LNCaP clone FGC (cell line): Measurements from ENCODE around the gene CASP6.

ENCODE experiments used
- DNase-seq: peaks from one replicate; pipeline ENCODE4 v3.0.0-alpha.2; 2011; ENCODE audit warnings: low read depth
- H3K4me3 ChIP-seq: 2 replicates; pipeline ENCODE4 v1.5.1; 2011; ENCODE audit warnings: mild to moderate bottlenecking, low read depth, low read length, control low read depth
- TF ChIP-seq, protein P1 (sequence below): IDR thresholded peaks from 2 replicates; pipeline ENCODE4 v1.5.1; 2012; ENCODE audit warnings: mild to moderate bottlenecking; ENCODE audit not compliant: control insufficient read depth, insufficient read depth; ENCODE audit errors: extremely low read depth

The CASP6 gene

DNA sequence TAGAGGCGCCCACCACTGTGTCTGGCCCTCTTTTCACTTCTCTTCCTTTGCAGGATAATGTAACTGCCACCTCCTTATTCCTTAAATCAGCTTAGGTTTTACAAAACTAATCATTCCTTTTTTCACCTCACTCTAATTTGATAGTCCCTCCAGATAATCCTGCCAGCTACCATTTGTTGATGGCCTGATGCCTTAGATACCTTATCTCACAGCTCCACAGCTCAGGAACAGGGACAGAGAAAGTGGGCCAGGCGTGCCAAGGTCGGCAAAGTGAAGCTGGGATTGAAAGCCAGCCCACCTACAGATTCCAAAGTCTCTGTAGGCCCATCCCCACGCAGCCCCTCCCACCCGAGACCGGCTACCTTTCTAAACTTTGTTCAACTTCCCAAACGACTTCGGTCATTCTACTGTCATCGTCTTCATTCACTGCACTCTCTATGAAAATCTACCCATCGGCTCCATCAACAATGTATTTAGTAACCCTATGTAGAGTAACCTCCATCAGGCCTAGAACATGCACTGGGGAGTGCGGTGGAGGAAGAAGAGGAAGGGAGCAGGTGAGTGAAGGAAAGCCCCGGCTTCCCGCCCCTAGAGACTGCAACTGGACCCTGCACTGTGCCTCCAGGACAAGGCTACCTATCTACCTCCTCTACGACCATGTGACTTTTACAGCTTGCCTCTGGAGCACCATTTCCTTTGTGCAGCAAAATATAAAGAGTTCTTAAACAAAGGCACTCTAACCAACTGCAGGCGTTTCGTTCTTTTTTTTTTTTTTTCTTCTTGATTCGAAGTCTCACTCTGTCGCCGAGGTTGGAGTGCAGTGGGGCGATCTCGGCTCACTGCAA lies 1.5 kb downstream of the CASP6 start:
- DNase-seq = no peak
- H3K4me3 ChIP-seq = no peak overlapping the region
- TF ChIP-seq, protein P1, sequence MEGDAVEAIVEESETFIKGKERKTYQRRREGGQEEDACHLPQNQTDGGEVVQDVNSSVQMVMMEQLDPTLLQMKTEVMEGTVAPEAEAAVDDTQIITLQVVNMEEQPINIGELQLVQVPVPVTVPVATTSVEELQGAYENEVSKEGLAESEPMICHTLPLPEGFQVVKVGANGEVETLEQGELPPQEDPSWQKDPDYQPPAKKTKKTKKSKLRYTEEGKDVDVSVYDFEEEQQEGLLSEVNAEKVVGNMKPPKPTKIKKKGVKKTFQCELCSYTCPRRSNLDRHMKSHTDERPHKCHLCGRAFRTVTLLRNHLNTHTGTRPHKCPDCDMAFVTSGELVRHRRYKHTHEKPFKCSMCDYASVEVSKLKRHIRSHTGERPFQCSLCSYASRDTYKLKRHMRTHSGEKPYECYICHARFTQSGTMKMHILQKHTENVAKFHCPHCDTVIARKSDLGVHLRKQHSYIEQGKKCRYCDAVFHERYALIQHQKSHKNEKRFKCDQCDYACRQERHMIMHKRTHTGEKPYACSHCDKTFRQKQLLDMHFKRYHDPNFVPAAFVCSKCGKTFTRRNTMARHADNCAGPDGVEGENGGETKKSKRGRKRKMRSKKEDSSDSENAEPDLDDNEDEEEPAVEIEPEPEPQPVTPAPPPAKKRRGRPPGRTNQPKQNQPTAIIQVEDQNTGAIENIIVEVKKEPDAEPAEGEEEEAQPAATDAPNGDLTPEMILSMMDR = no peak

DNA sequence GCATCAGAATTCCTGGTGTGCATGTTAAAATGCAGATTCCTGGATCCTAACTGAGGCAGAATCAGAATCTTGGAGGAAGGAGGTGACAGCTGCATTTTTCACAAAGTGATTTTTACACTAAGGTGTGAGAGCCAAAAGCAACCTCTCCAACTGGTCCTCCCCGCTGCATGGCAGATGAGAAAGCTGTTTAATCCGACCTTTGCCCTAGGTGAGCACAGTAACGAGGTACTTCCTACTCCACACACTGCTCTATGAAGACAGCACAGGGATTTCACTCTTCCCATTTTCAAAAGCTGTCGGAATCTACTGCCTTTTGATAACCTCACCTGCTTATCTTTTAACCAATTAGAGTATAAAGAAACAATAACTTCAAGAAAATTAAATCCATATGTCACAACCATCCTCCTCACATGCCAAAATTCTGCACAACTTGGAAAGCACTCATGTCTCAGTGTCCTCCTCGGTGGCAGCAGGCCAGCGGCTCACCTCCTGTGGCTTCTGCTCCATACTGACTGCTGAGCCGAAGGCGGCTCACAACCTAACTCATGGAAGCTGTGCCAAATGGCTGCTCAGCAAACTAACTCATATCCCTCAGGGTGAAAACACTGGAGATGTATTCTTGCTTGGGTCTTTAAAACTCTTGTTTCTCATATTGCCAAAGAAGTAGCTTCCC lies 3.6 kb downstream of the CASP6 start:
- H3K4me3 ChIP-seq = no peak overlapping the region
- no peak for DNase-seq
- TF ChIP-seq, protein P1 = no peak

DNA sequence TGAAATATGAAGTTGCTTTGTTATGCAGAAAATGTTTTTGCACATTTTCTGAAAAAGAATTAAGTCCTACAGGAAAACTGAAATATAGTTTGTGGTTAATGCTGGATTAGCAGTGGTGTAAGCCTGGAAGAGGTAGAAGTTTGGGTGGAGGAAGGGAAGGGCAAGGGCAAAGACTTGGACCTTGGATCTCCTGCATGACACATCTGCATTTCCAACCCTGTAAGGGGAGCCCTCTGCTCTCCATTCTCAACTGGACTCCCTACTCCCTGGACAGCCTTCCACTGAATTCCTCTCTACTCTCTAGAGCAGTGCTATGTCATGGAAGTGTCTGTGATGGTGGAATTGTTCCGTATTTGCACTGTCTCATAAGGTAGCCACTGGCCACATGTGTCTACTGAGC lies 4.6 kb downstream of the CASP6 start:
- H3K4me3 ChIP-seq = no peak overlapping the region
- TF ChIP-seq, protein P1 = no peak
- no peak for DNase-seq

DNA sequence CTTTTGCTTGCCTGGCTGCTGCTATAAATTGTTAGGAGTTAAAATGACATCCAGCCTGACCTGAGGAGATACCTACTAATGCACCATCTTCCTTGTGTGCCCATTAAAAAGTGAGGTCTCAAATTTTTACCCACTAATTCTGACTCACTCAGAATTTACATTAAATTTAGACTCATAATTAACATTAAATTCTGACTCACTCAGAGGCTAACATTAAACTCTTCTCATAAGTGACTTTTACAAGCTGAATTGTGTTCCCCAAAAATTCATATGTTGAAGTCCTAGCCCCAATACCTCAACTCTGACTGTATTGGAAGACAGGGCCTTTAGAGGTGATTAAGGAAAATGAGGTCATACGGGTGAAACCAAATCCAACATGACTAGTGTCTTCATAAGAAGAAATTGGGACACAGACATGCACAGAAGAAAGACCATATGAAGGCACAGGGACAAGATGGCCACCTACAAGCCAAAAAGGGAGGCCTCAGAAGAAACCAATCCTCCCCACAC lies 11.8 kb downstream of the CASP6 start:
- no peak for DNase-seq
- TF ChIP-seq, protein P1 = no peak
- no peak overlapping the region for H3K4me3 ChIP-seq

DNA sequence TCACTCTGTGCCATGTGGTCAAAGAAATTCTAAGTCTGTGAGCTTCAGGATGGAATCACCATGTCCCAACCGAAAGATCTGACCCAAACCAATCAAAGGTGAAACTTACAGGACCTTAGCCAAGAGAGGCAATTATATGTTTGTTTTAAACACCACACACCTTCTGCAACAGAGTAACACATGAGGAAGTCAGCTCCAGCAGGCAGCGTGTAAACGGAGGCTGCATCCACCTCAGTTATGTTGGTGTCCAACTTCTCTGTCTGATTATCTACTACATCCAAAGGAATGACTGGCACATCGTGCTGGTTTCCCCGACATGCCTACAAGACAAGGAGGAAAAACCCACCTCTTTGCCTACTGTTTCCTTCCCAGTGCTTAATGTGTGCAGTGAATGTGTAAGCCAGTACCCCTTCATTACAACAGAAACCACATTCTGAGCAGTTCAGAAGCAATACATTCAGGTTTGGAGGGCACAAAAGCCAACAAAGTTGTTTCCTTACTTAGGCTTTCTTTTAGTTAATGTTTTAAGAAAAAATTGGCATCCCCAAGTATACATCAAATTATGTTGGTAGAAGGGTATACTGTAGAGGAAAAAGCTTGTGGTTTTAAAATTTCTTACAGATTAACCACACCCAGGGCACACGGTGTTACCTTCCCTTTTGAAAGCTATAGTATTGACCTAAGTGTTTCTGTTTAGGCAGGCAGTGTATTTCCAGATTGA lies 12.4 kb downstream of the CASP6 start:
- no peak overlapping the region for H3K4me3 ChIP-seq
- DNase-seq = no peak
- TF ChIP-seq, protein P1 = no peak

DNA sequence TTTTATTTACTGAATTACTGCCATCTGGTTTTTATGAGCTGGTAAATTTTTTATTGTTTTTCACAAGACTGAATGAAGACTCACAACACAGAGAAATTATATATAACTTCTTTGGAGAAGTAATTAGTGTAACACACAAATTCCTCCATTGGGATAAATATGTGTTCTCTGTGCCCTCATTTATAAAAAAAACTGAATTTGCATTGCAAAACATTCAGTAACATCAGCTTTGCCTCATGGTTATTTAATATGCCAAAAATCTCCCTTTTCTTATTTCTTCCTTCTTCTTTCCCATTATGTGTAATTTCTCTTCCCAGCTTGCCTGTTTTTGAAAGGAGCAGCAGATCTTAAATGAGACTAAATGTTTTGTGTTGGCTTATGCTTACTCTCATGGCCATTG lies 18.5 kb downstream of the CASP6 start:
- TF ChIP-seq, protein P1 = no peak
- H3K4me3 ChIP-seq = no peak overlapping the region
- DNase-seq = no peak
